IMR-90 (cell line): ENCODE results near the gene JCAD.

Experiments
- BHLHE40 ChIP-seq: fragments of 150-350 bp; IDR thresholded peaks from 2 replicates; pipeline ENCODE4 v1.6.1; 2016; ENCODE audit warnings: mild to moderate bottlenecking, low read depth, low read length
- CHD1 ChIP-seq: IDR thresholded peaks from 2 replicates; pipeline ENCODE4 v1.6.1; 2012; ENCODE audit warnings: low read depth, low read length, improper control_type of control experiment
- CTCF ChIP-seq: conservative IDR thresholded peaks from 2 replicates; pipeline ENCODE4 v1.5.1; 2012; ENCODE audit warnings: mild to moderate bottlenecking, low read depth, low read length, improper control_type of control experiment
- ELK1 ChIP-seq: fragments of 150-350 bp; IDR thresholded peaks from 2 replicates; pipeline ENCODE4 v1.6.1; 2016; ENCODE audit warnings: low read depth, mild to moderate bottlenecking, low read length, moderate library complexity, borderline replicate concordance
- FOS ChIP-seq: fragments of 150-350 bp; IDR thresholded peaks from 2 replicates; pipeline ENCODE4 v1.6.1; 2016; ENCODE audit warnings: low read depth, low read length
- MAFK ChIP-seq: IDR thresholded peaks from 2 replicates; pipeline ENCODE4 v1.6.1; 2012; ENCODE audit warnings: low read depth, low read length, improper control_type of control experiment
- MAZ ChIP-seq: IDR thresholded peaks from 2 replicates; pipeline ENCODE4 v1.6.1; 2012; ENCODE audit warnings: low read depth, mild to moderate bottlenecking, low read length, improper control_type of control experiment, moderate library complexity, borderline replicate concordance
- MXI1 ChIP-seq: IDR thresholded peaks from 2 replicates; pipeline ENCODE4 v1.6.1; 2012; ENCODE audit warnings: low read depth, mild to moderate bottlenecking, low read length, moderate library complexity, borderline replicate concordance
- NFE2L2 ChIP-seq: fragments of 150-350 bp; IDR thresholded peaks from 2 replicates; pipeline ENCODE4 v1.6.1; 2016; ENCODE audit warnings: low read depth, mild to moderate bottlenecking, low read length
- POLR2A ChIP-seq: IDR thresholded peaks from 2 replicates; pipeline ENCODE4 v1.6.1; 2012; ENCODE audit warnings: mild to moderate bottlenecking, low read depth, low read length
- RAD21 ChIP-seq: IDR thresholded peaks from 2 replicates; pipeline ENCODE4 v1.6.1; 2012; ENCODE audit warnings: low read length, improper control_type of control experiment
- RCOR1 ChIP-seq: IDR thresholded peaks from 2 replicates; pipeline ENCODE4 v1.6.1; 2012; ENCODE audit warnings: mild to moderate bottlenecking, low read length, improper control_type of control experiment; ENCODE audit not compliant: insufficient replicate concordance
- SMC3 ChIP-seq: fragments of 150-350 bp; IDR thresholded peaks from 2 replicates; pipeline ENCODE4 v1.6.1; 2016; ENCODE audit warnings: low read depth, mild to moderate bottlenecking, antibody characterized with exemption, low read length, moderate library complexity
- USF2 ChIP-seq: fragments of 150-350 bp; IDR thresholded peaks from 2 replicates; pipeline ENCODE4 v1.6.1; 2017; ENCODE audit warnings: mild to moderate bottlenecking, antibody characterized with exemption, low read length, low read depth

GRCh38 chr10:30046476-30046875, 12.9 kb downstream of the JCAD start:
- no peak for TF ChIP-seq CTCF
- no peak for TF ChIP-seq RAD21
- no peak for TF ChIP-seq CHD1
- TF ChIP-seq MAFK, result no peak
- no peak for TF ChIP-seq POLR2A
- no peak for TF ChIP-seq NFE2L2
- TF ChIP-seq SMC3, result no peak
- TF ChIP-seq MXI1, result no peak
- no peak for TF ChIP-seq USF2
- no peak for TF ChIP-seq ELK1
- TF ChIP-seq BHLHE40, result no peak
- TF ChIP-seq RCOR1, result no peak
- no peak for TF ChIP-seq MAZ
- no peak for TF ChIP-seq FOS
